IPS-18a (cell line): Measurements from ENCODE around the gene TULP3.

Source experiments
- H3K27ac ChIP-seq: one replicate; pipeline ENCODE4 v1.5.1; 2013; ENCODE audit warnings: low read length
- H3K27me3 ChIP-seq: one replicate; pipeline ENCODE4 v1.6.1; 2013; ENCODE audit warnings: mild to moderate bottlenecking, low read length; ENCODE audit not compliant: control insufficient read depth, insufficient read depth
- H3K36me3 ChIP-seq: one replicate; pipeline ENCODE4 v1.6.1; 2013; ENCODE audit warnings: low read depth, low read length; ENCODE audit not compliant: control insufficient read depth
- H3K4me1 ChIP-seq: one replicate; pipeline ENCODE4 v1.6.1; 2013; ENCODE audit warnings: low read depth, low read length; ENCODE audit not compliant: control insufficient read depth
- H3K4me3 ChIP-seq: one replicate; pipeline ENCODE4 v1.5.1; 2013; ENCODE audit warnings: low read length
- H3K9ac ChIP-seq: one replicate; pipeline ENCODE4 v1.6.1; 2013; ENCODE audit warnings: mild to moderate bottlenecking, low read length, moderate library complexity
- H3K9me3 ChIP-seq: one replicate; pipeline ENCODE4 v1.6.1; 2013; ENCODE audit warnings: low read depth, low read length; ENCODE audit not compliant: control insufficient read depth

Gene TULP3

GRCh38 chr12:2902272-2902880, 11.7 kb downstream of the TULP3 start:
- Histone ChIP-seq H3K27ac (no peak overlapping the region), H3K4me3 (no peak overlapping the region), H3K36me3 (no peaks in the 10 kb centered on the region), H3K4me1 (no peaks in the 10 kb centered on the region), H3K9me3 (no peaks in the 10 kb centered on the region), H3K27me3 (no peaks in the 10 kb centered on the region), H3K9ac (no peak overlapping the region)

GRCh38 chr12:2904260-2904659, 13.6 kb downstream of the TULP3 start:
- no peak overlapping the region for H3K27ac ChIP-seq
- no peaks in the 10 kb centered on the region for H3K9me3 ChIP-seq
- no peak overlapping the region for H3K4me3 ChIP-seq
- peaks cover 1% of the 10 kb centered on the region for H3K4me1 ChIP-seq
- no peaks in the 10 kb centered on the region for H3K36me3 ChIP-seq
- no peak overlapping the region for H3K9ac ChIP-seq
- no peaks in the 10 kb centered on the region for H3K27me3 ChIP-seq

- H3K4me3 ChIP-seq = no peak overlapping the region
- H3K27me3 ChIP-seq = no peaks in the 10 kb centered on the region
- peak overlapping the region; percentile 71 for H3K27ac ChIP-seq
- H3K36me3 ChIP-seq = no peaks in the 10 kb centered on the region
- no peaks in the 10 kb centered on the region for H3K9me3 ChIP-seq
- no peak overlapping the region for H3K9ac ChIP-seq
- peaks cover 12% of the 10 kb centered on the region for H3K4me1 ChIP-seq
These were observed 21.5 kb downstream of the TULP3 start for GRCh38 chr12:2912216-2912575.

- Histone ChIP-seq H3K27ac (no peak overlapping the region), H3K27me3 (no peaks in the 10 kb centered on the region), H3K4me1 (peaks cover 12% of the 10 kb centered on the region), H3K36me3 (peaks cover 3% of the 10 kb centered on the region), H3K4me3 (no peak overlapping the region), H3K9ac (no peak overlapping the region), H3K9me3 (no peaks in the 10 kb centered on the region)
These were observed 28.6 kb downstream of the TULP3 start for GRCh38 chr12:2919249-2919648.

- H3K9ac ChIP-seq = no peak overlapping the region
- H3K27ac ChIP-seq = no peak overlapping the region
- H3K36me3 ChIP-seq = peaks cover 8% of the 10 kb centered on the region
- H3K9me3 ChIP-seq = no peaks in the 10 kb centered on the region
- H3K4me1 ChIP-seq = peaks cover 12% of the 10 kb centered on the region
- no peaks in the 10 kb centered on the region for H3K27me3 ChIP-seq
- H3K4me3 ChIP-seq = no peak overlapping the region
These were observed 31.6 kb downstream of the TULP3 start for GRCh38 chr12:2922329-2922728.

- no peaks in the 10 kb centered on the region for H3K27me3 ChIP-seq
- H3K36me3 ChIP-seq = peaks cover 8% of the 10 kb centered on the region
These were observed 32.4 kb downstream of the TULP3 start for GRCh38 chr12:2923057-2923456.

GRCh38 chr12:2924019-2924418, 33.3 kb downstream of the TULP3 start:
- H3K9ac ChIP-seq = no peak overlapping the region
- H3K27me3 ChIP-seq = no peaks in the 10 kb centered on the region
- H3K4me1 ChIP-seq = peaks cover 12% of the 10 kb centered on the region
- H3K36me3 ChIP-seq = peaks cover 8% of the 10 kb centered on the region
- H3K9me3 ChIP-seq = no peaks in the 10 kb centered on the region
- no peak overlapping the region for H3K27ac ChIP-seq
- no peak overlapping the region for H3K4me3 ChIP-seq

More at GRCh38 chr12:2923057-2923456, 32.4 kb downstream of the TULP3 start:
- no peak overlapping the region for H3K4me3 ChIP-seq
- H3K27ac ChIP-seq = no peak overlapping the region
- H3K4me1 ChIP-seq = peaks cover 12% of the 10 kb centered on the region
- H3K9ac ChIP-seq = no peak overlapping the region
- no peaks in the 10 kb centered on the region for H3K9me3 ChIP-seq

GRCh38 chr12:2925322-2925995, 34.8 kb downstream of the TULP3 start:
- H3K4me3 ChIP-seq = no peak overlapping the region
- H3K27ac ChIP-seq = no peak overlapping the region
- no peak overlapping the region for H3K9ac ChIP-seq
- no peaks in the 10 kb centered on the region for H3K27me3 ChIP-seq
- H3K9me3 ChIP-seq = no peaks in the 10 kb centered on the region
- H3K4me1 ChIP-seq = peaks cover 12% of the 10 kb centered on the region
- peaks cover 10% of the 10 kb centered on the region for H3K36me3 ChIP-seq

GRCh38 chr12:2930865-2931264, 40.2 kb downstream of the TULP3 start:
- Histone ChIP-seq H3K27ac (no peak overlapping the region), H3K4me3 (no peak overlapping the region), H3K27me3 (no peaks in the 10 kb centered on the region), H3K9ac (no peak overlapping the region), H3K9me3 (no peaks in the 10 kb centered on the region), H3K36me3 (peaks cover 30% of the 10 kb centered on the region), H3K4me1 (no peaks in the 10 kb centered on the region)

- Histone ChIP-seq H3K4me3 (no peak overlapping the region), H3K9ac (no peak overlapping the region), H3K4me1 (no peaks in the 10 kb centered on the region), H3K27me3 (no peaks in the 10 kb centered on the region), H3K27ac (no peak overlapping the region), H3K36me3 (peaks cover 35% of the 10 kb centered on the region), H3K9me3 (no peaks in the 10 kb centered on the region)
These were observed 42.9 kb downstream of the TULP3 start for GRCh38 chr12:2933586-2933985.

GRCh38 chr12:2934371-2934770, 43.7 kb downstream of the TULP3 start:
- peaks cover 35% of the 10 kb centered on the region for H3K36me3 ChIP-seq

GRCh38 chr12:2936301-2936700, 45.6 kb downstream of the TULP3 start:
- no peak overlapping the region for H3K9ac ChIP-seq
- H3K4me1 ChIP-seq = no peaks in the 10 kb centered on the region
- H3K4me3 ChIP-seq = no peak overlapping the region
- no peak overlapping the region for H3K27ac ChIP-seq
- H3K36me3 ChIP-seq = peaks cover 41% of the 10 kb centered on the region
- no peaks in the 10 kb centered on the region for H3K9me3 ChIP-seq
- H3K27me3 ChIP-seq = no peaks in the 10 kb centered on the region

More at GRCh38 chr12:2934371-2934770, 43.7 kb downstream of the TULP3 start:
- no peak overlapping the region for H3K4me3 ChIP-seq
- no peaks in the 10 kb centered on the region for H3K4me1 ChIP-seq
- no peaks in the 10 kb centered on the region for H3K9me3 ChIP-seq
- H3K27ac ChIP-seq = no peak overlapping the region
- no peaks in the 10 kb centered on the region for H3K27me3 ChIP-seq
- H3K9ac ChIP-seq = no peak overlapping the region
